ENCODE measurements around the gene CTSC.

DNA sequence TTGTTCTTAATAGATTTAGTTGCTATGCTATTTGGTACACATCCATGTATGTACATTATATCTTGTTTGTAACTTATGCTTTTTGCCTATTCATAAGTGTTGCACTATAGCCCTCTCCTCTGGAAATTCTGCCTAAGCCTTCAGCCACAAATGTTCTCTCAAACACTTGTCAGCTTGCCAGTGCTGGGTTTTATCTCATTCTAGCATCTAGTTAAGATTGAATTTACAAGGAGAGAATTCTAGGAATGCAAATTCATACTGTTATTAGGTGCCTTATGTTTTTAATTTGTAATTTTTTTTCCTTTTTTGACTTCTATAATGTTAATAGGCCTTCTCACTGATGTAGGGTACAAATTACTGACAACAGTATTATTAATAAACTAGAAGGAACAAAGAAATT is 14.6 kb upstream of the CTSC start:
- TF ChIP-seq EZH2 (IDR thresholded peaks at IDR 0.05) (no peak), POLR2AphosphoS5 (IDR thresholded peaks at IDR 0.05; ENCODE audit: borderline replicate concordance, low read depth, low read length) (no peak)
